ENCODE measurements around the gene LRP5. TPM values are rescaled to one million over a fixed set of nuclear protein-coding genes. Genes with fewer than 3 reads are reported as not detected.

LRP5 gene
- total and polyA plus RNA-seq, 9 of the 15 experiments (the other 6 are each of a cell fraction or from before 2014, with no cell fraction given) = 0.48 to 44.2 (median 13.5) TPM

DNA sequence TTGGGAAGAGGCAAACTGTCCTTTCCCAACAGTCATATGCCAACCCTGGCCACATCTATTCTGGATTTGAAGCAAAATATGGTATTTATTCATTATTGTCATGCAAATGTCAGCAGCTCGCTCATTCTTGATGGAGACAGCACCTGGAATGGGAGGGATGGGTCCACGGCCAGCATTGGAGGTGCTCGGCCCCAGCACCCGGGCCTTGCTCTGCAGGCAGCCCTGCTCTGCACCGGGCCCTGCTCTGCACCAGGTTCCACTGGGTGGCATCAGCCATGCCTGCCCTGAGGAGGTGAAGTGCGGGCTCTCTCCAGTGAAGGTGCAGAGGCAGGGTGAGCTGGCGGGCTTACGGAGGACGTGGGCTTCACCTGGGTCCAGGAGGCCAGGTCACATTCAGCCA lies 19.8 kb downstream of the LRP5 start:
- in situ Hi-C loops (cut with MboI) = no loop called here
- Histone ChIP-seq H3K79me2 (ENCODE audit: control insufficient read depth, insufficient read depth, low read length) (peaks cover 39% of the 10 kb centered on the region), H3K4me1 (replicated peaks in 1 of 2; ENCODE audit: control insufficient read depth in 2 of 2, insufficient read depth in 2 of 2, low read length in 2 of 2) (peaks cover 3 to 9% of the 10 kb centered on the region in 2 experiments; a peak in 4 of 5 replicates), H3K4me3 (no peak overlapping the region), H3K36me3 (ENCODE audit: control insufficient read depth, insufficient read depth, low read length) (peaks cover 23% of the 10 kb centered on the region; the same call in 2 of the 3 replicates), H4K20me1 (replicated peaks; ENCODE audit: control insufficient read depth, insufficient read depth, low read length) (peaks cover 7% of the 10 kb centered on the region), H3K27me3 (ENCODE audit: control insufficient read depth in 2 of 2, insufficient read depth in 2 of 2, low read length in 2 of 2) (no peaks in the 10 kb centered on the region), H2AFZ (ENCODE audit: low read depth, low read length) (no peak overlapping the region), H3K4me2 (ENCODE audit: insufficient read depth, low read length) (no peak overlapping the region), H3K9ac (ENCODE audit: insufficient read depth in 1 of 2, low read depth in 2 of 2, low read length in 2 of 2) (no peak overlapping the region), H3K9me1 (ENCODE audit: control insufficient read depth, insufficient read depth, low read length) (peaks cover 7% of the 10 kb centered on the region), H3K9me3 (replicated peaks; ENCODE audit: control insufficient read depth, insufficient read depth, low read depth, low read length) (no peaks in the 10 kb centered on the region), H3K27ac (ENCODE audit: extremely low read depth, low read depth, low read length) (no peak overlapping the region)
- no peak for TF ChIP-seq CBFA2T2 (conservative IDR thresholded peaks at IDR 0.05)
- no peak for TF ChIP-seq ZC3H4 (CRISPR knock-in tag; IDR thresholded peaks at IDR 0.05; ENCODE audit: borderline replicate concordance)
- no peak for FAIRE-seq
- 92% methylated on average over 9 of the region's 9 CpGs for WGBS (ENCODE audit: insufficient coverage, low coverage, missing lambda C conversion rate)
- ChIA-PET CTCF (ENCODE audit: low intra/inter-chr PET ratio) (no interaction called here), POLR2A (interaction anchor here (0.6 to 1.5 kb wide), 5 partner anchors 9 to 174 kb away, joined by 3 to 5 read pairs (median 4); no protein-coding TSS in a partner anchor)
- DNase-seq (ENCODE audit: extremely low read depth in 1 of 4, low spot score in 3 of 4) = no peak
- BruUV-seq (replicated peaks) = no TSS peak
- ATAC-seq = no peak
- intact Hi-C loops (cut with micrococcal nuclease) = no loop called here

DNA sequence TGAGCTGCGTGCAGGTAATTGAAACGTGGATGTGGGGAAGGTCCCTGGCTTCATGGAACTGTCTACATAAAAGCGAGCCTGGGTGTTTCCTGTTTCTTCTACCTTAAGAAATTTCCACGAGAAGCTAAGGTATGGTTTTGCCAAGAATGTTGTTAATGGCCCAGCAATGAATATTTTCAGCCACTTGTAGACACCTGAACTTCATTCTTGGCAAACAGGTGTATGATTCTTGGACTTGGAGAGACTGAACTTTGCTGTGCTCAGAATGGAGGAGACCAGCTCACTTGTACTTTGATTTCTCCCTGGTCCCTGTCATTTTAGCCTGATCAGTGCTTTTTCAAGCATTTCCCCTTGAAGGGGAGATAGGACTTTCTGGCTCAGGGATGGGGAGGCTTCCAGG lies 20.8 kb downstream of the LRP5 start:
- H3K9me3 ChIP-seq (replicated peaks; ENCODE audit: control insufficient read depth, insufficient read depth, low read depth, low read length) = no peaks in the 10 kb centered on the region
- ATAC-seq (no peak), FAIRE-seq (no peak), DNase-seq (ENCODE audit: extremely low read depth in 1 of 4, low spot score in 3 of 4) (no peak)
- in situ Hi-C loops (cut with MboI) = no loop called here
- POLR2A ChIA-PET = interaction anchor here (0.9 to 1.5 kb wide), 2 partner anchors 10 to 17 kb away, joined by 4 to 5 read pairs; no protein-coding TSS in a partner anchor
- BruUV-seq (replicated peaks) = no TSS peak
- H3K4me3 ChIP-seq = no peak overlapping the region
- peaks cover 6% of the 10 kb centered on the region; the same call in 1 of the 2 replicates for H4K20me1 ChIP-seq (replicated peaks; ENCODE audit: control insufficient read depth, insufficient read depth, low read length)
- TF ChIP-seq NCOA6 (IDR thresholded peaks at IDR 0.05) = no peak
- TF ChIP-seq ZBTB1 (CRISPR knock-in tag; IDR thresholded peaks at IDR 0.05; ENCODE audit: borderline replicate concordance, low read depth) = no peak
- no peak for TF ChIP-seq FOS (IDR thresholded peaks at IDR 0.05; ENCODE audit: extremely low read depth, insufficient read length)
- TF ChIP-seq, protein P1, sequence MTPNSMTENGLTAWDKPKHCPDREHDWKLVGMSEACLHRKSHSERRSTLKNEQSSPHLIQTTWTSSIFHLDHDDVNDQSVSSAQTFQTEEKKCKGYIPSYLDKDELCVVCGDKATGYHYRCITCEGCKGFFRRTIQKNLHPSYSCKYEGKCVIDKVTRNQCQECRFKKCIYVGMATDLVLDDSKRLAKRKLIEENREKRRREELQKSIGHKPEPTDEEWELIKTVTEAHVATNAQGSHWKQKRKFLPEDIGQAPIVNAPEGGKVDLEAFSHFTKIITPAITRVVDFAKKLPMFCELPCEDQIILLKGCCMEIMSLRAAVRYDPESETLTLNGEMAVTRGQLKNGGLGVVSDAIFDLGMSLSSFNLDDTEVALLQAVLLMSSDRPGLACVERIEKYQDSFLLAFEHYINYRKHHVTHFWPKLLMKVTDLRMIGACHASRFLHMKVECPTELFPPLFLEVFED (CRISPR knock-in tag; conservative IDR thresholded peaks at IDR 0.05) = no peak
- TF ChIP-seq, protein P2, sequence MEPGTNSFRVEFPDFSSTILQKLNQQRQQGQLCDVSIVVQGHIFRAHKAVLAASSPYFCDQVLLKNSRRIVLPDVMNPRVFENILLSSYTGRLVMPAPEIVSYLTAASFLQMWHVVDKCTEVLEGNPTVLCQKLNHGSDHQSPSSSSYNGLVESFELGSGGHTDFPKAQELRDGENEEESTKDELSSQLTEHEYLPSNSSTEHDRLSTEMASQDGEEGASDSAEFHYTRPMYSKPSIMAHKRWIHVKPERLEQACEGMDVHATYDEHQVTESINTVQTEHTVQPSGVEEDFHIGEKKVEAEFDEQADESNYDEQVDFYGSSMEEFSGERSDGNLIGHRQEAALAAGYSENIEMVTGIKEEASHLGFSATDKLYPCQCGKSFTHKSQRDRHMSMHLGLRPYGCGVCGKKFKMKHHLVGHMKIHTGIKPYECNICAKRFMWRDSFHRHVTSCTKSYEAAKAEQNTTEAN (CRISPR knock-in tag; IDR thresholded peaks at IDR 0.05) = no peak
- TF ChIP-seq PTRF (tag; IDR thresholded peaks at IDR 0.05) = no peak
- TF ChIP-seq ZFP30 (CRISPR knock-in tag; IDR thresholded peaks at IDR 0.05; ENCODE audit: borderline replicate concordance) = no peak
- no peak for TF ChIP-seq NFRKB (IDR thresholded peaks at IDR 0.05; ENCODE audit: low read depth)
- TF ChIP-seq SMARCC2 (IDR thresholded peaks at IDR 0.05; ENCODE audit: low read depth) = no peak
- H3K27ac ChIP-seq (ENCODE audit: extremely low read depth, low read depth, low read length) = no peak overlapping the region
- peaks cover 19% of the 10 kb centered on the region; the same call in 2 of the 3 replicates for H3K36me3 ChIP-seq (ENCODE audit: control insufficient read depth, insufficient read depth, low read length)
- intact Hi-C loops (cut with micrococcal nuclease) = no loop called here
- no peak overlapping the region for H3K9ac ChIP-seq (ENCODE audit: insufficient read depth in 1 of 2, low read depth in 2 of 2, low read length in 2 of 2)
- CTCF ChIA-PET (ENCODE audit: low intra/inter-chr PET ratio) = no interaction called here
- peaks cover 3 to 8% of the 10 kb centered on the region in 2 experiments; a peak in 4 of 5 replicates for H3K4me1 ChIP-seq (replicated peaks in 1 of 2; ENCODE audit: control insufficient read depth in 2 of 2, insufficient read depth in 2 of 2, low read length in 2 of 2)
- H3K9me1 ChIP-seq (ENCODE audit: control insufficient read depth, insufficient read depth, low read length) = peaks cover 7% of the 10 kb centered on the region
- no peak overlapping the region for H2AFZ ChIP-seq (ENCODE audit: low read depth, low read length)
- 62% methylated on average over 4 of the region's 4 CpGs for WGBS (ENCODE audit: insufficient coverage, low coverage, missing lambda C conversion rate)
- H3K27me3 ChIP-seq (ENCODE audit: control insufficient read depth in 2 of 2, insufficient read depth in 2 of 2, low read length in 2 of 2) = no peaks in the 10 kb centered on the region
- H3K4me2 ChIP-seq (ENCODE audit: insufficient read depth, low read length) = no peak overlapping the region
- H3K79me2 ChIP-seq (ENCODE audit: control insufficient read depth, insufficient read depth, low read length) = peaks cover 36% of the 10 kb centered on the region

Measured in K562 (cell line).